HuH-7 (cell line): ENCODE measurements around the gene TAC4.
A peak's percentile ranks its signal among the peaks of the same experiment; 100 is the strongest.

Experiments
- DNase-seq: peaks from one replicate; pipeline ENCODE4 v3.0.0; 2011; ENCODE audit warnings: low spot score

The TAC4 gene

GRCh38 chr17:49798738-49799137, 49.1 kb downstream of the TAC4 start:
- no peak for DNase-seq

GRCh38 chr17:49798182-49798581, 49.7 kb downstream of the TAC4 start:
- DNase-seq = no peak

GRCh38 chr17:49795372-49795771, 52.5 kb downstream of the TAC4 start:
- DNase-seq = no peak

GRCh38 chr17:49793309-49793708, 54.6 kb downstream of the TAC4 start:
- no peak for DNase-seq

- no peak for DNase-seq
Measured at GRCh38 chr17:49789243-49789578, 58.7 kb downstream of the TAC4 start.

- DNase-seq = peak; percentile 93
Measured at GRCh38 chr17:49788478-49789242, 59.2 kb downstream of the TAC4 start, which contains the start of gene KAT7. Gene KAT7, plus strand, starts transcription at chr17:49788681. Its CDS starts 154 bp downstream, at chr17:49788835.
